ENCODE data around the gene OR56B1. TPM values are rescaled to one million over a fixed set of nuclear protein-coding genes. Genes with fewer than 3 reads are reported as not detected.

Gene OR56B1
- polyA plus RNA-seq, 1 donor from 2014 or later: not detected

- Histone ChIP-seq H3K4me2 (ENCODE audit: low read length) (no peak overlapping the region), H3K9ac (ENCODE audit: low read length) (no peak overlapping the region), H3K4me3 (ENCODE audit: low read length) (no peak overlapping the region), H3K27me3 (ENCODE audit: insufficient read depth, low read depth, low read length) (no peaks in the 10 kb centered on the region), H3K79me2 (replicated peaks; ENCODE audit: insufficient read depth, low read length) (no peaks in the 10 kb centered on the region), H3K27ac (ENCODE audit: low read length) (no peak overlapping the region), H3K9me2 (ENCODE audit: insufficient read depth, low read length) (no peaks in the 10 kb centered on the region), H3K36me3 (ENCODE audit: insufficient read depth, low read length) (no peaks in the 10 kb centered on the region), H3F3A (ENCODE audit: insufficient read depth, low read length, poor library complexity, severe bottlenecking) (no peaks in the 10 kb centered on the region), H4K20me1 (ENCODE audit: insufficient read depth) (no peaks in the 10 kb centered on the region), H2AFZ (ENCODE audit: low read depth, low read length) (no peak overlapping the region), H3K9me3 (ENCODE audit: low read length) (no peaks in the 10 kb centered on the region)
- TF ChIP-seq EP300 (conservative IDR thresholded peaks at IDR 0.05; ENCODE audit: poor library complexity, severe bottlenecking): no peak
- TF ChIP-seq SMC3 (conservative IDR thresholded peaks at IDR 0.05; ENCODE audit: poor library complexity): no peak
- no peak for TF ChIP-seq CTCF (IDR thresholded peaks at IDR 0.05; ENCODE audit: poor library complexity, severe bottlenecking)
- TF ChIP-seq POLR2AphosphoS5 (IDR thresholded peaks at IDR 0.05): no peak
- TF ChIP-seq REST (IDR thresholded peaks at IDR 0.05; ENCODE audit: borderline replicate concordance): no peak
- no peak for TF ChIP-seq RAD21 (conservative IDR thresholded peaks at IDR 0.05)
- TF ChIP-seq MXI1 (conservative IDR thresholded peaks at IDR 0.05; ENCODE audit: poor library complexity, severe bottlenecking): no peak
- no peak for TF ChIP-seq TAF1 (IDR thresholded peaks at IDR 0.05; ENCODE audit: low read depth)
- TF ChIP-seq EZH2 (IDR thresholded peaks at IDR 0.05; ENCODE audit: borderline replicate concordance, insufficient read depth, low read length, poor library complexity, severe bottlenecking): no peak
Measured at GRCh38 chr11:5701055-5701577, 35.1 kb upstream of the OR56B1 start.

DNA sequence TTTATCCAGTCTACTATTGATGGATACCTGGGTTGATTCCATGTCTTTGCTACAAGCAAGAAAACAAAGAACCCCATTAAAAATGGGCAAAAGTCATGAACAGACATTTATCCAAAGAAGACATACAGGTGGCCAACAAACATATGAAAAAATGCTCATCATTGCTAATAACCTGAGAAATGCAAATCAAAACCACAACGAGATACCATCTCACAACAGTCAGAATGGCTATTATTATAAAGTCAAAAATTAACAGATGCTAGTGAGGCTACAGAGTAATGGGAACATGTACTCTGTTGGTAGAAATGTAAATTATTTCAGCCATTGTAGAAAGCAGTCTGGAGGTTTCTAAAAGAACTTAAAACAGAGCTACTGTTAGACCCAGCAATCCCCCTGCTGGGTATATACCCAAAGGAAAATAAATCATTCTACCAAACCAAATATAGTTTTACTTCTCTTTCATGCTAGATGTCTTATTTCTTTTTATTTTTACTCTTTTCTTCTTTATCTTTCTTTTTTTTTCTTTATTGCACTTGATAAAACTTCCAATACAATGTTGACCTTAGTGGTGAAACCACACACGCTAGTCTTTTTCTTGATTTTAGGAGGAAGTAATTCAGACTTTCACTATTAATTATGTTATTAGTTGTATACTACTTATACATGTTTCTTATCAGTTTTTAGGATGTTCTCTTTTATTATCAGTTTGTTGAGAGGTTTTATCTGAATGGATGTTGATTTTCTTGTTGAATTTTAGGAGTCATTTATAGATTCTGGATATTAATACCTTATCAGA is 32.3 kb upstream of the OR56B1 start:
- Histone ChIP-seq H3K9me3 (ENCODE audit: low read length) (no peaks in the 10 kb centered on the region), H2AFZ (ENCODE audit: low read depth, low read length) (no peak overlapping the region), H3K27me3 (ENCODE audit: insufficient read depth, low read depth, low read length) (no peaks in the 10 kb centered on the region), H3K9ac (ENCODE audit: low read length) (no peak overlapping the region), H3F3A (ENCODE audit: insufficient read depth, low read length, poor library complexity, severe bottlenecking) (no peaks in the 10 kb centered on the region), H3K4me2 (ENCODE audit: low read length) (no peak overlapping the region), H4K20me1 (ENCODE audit: insufficient read depth) (no peaks in the 10 kb centered on the region), H3K4me3 (ENCODE audit: low read length) (no peak overlapping the region), H3K79me2 (replicated peaks; ENCODE audit: insufficient read depth, low read length) (no peaks in the 10 kb centered on the region), H3K27ac (ENCODE audit: low read length) (no peak overlapping the region), H3K36me3 (ENCODE audit: insufficient read depth, low read length) (no peaks in the 10 kb centered on the region), H3K9me2 (ENCODE audit: insufficient read depth, low read length) (no peaks in the 10 kb centered on the region)
- TF ChIP-seq POLR2AphosphoS5 (IDR thresholded peaks at IDR 0.05) (no peak), REST (IDR thresholded peaks at IDR 0.05; ENCODE audit: borderline replicate concordance) (no peak), MXI1 (conservative IDR thresholded peaks at IDR 0.05; ENCODE audit: poor library complexity, severe bottlenecking) (no peak), RAD21 (conservative IDR thresholded peaks at IDR 0.05) (no peak), CTCF (IDR thresholded peaks at IDR 0.05; ENCODE audit: poor library complexity, severe bottlenecking) (no peak), TAF1 (IDR thresholded peaks at IDR 0.05; ENCODE audit: low read depth) (no peak), EP300 (conservative IDR thresholded peaks at IDR 0.05; ENCODE audit: poor library complexity, severe bottlenecking) (no peak)
